T-helper 2 cell treated with Interferon-gamma antibody and Interleukin-4, amounts not matched to agents 5 μg/mL and 100 μg/mL, for 36 hours (primary cell): ENCODE measurements around the gene EMC8.
"Not testable (repeated sequence)": the region's sequence is repeated elsewhere in the genome, so short reads cannot be mapped to it uniquely, and the experiment has no call there.

Source experiments
- DNase-seq: peaks from one replicate; pipeline ENCODE4 v3.0.0; 2021; ENCODE audit warnings: low spot score
- H3K27ac Mint-ChIP-seq: one replicate; pipeline ENCODE4 v1.8.0; 2021; ENCODE audit warnings: mild to moderate bottlenecking, mixed read lengths
- H3K27me3 Mint-ChIP-seq: one replicate; pipeline ENCODE4 v1.8.0; 2021; ENCODE audit warnings: low read depth, mixed read lengths
- H3K36me3 Mint-ChIP-seq: one replicate; pipeline ENCODE4 v1.8.0; 2021; ENCODE audit warnings: low read depth, mixed read lengths
- H3K4me1 Mint-ChIP-seq: one replicate; pipeline ENCODE4 v1.8.0; 2021; ENCODE audit warnings: low read depth, mixed read lengths
- H3K4me3 Mint-ChIP-seq: one replicate; pipeline ENCODE4 v1.8.0; 2022; ENCODE audit warnings: mild to moderate bottlenecking, moderate library complexity, mixed read lengths
- H3K9me3 Mint-ChIP-seq: one replicate; pipeline ENCODE4 v1.8.0; 2021; ENCODE audit warnings: mixed read lengths

The EMC8 gene

DNA sequence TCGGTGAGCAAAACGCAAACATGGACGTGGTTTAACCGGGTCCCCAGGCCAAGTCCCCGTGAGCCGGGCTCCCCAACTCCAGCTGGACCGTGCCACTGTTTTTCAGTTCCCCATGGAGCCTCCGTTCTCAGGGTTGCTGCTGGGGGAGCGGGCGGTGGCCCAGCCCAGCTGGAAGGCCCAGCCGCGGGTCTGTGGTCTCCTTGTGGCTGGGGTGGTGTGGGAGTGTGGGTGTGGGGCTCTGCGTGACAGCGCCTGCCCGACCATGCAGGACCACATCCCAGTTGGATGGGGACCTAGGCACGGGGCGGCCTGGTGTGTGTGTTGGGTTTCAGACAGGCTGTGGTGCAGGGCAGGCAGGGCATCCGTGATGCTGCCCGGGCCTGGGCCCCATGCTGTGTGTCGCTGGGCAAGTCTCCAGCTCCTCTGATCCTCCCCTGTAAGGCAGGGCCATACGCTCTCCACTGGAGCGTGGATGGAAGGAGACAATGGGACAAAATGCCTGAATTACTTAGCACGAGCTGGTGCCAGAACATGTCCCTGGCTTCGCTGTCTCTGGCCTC lies 40.4 kb upstream of the EMC8 start:
- Mint-ChIP-seq H3K4me1 (no peaks in the 10 kb centered on the region), H3K9me3 (no peaks in the 10 kb centered on the region), H3K4me3 (no peak overlapping the region), H3K27me3 (peaks cover under 1% of the 10 kb centered on the region), H3K36me3 (no peaks in the 10 kb centered on the region), H3K27ac (no peak overlapping the region)
- no peak for DNase-seq

DNA sequence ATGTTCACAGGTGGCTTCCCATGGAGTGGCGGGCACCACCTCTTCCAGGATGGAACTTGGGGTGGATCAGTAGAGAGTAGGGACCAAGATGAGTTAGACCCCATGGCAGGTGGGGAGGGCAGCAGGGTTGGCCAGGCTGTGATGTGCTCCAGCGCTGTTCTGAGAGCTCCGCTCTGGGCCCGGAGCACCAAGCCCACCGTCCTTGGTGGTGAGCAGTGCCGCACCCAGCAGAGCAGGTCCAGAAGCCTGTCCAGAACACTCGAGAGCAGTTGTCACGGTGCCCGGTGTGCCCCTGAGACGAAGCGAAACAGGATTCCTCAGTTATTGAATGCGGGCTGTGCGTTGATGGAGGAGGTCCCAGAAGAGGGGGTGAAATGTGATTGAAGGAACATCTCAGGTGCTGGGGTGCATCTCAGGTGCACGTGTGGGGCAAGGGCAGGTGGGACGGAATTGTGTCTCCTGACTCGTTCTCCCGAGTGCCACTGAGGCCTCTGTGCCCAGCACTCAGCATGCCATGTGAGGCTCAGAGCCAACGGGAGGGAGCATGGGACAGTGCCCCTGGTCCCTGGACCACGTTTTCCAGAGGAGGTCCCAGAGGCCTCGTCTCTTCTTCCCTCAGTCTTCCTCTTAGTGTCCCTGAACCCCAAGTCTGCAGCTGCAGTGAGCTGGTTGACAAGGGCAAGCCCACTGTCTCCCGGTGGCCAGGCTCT lies 39.7 kb upstream of the EMC8 start:
- Mint-ChIP-seq H3K27ac (no peak overlapping the region), H3K4me3 (no peak overlapping the region), H3K36me3 (no peaks in the 10 kb centered on the region), H3K4me1 (no peaks in the 10 kb centered on the region), H3K9me3 (no peaks in the 10 kb centered on the region), H3K27me3 (no peaks in the 10 kb centered on the region)
- no peak for DNase-seq

DNA sequence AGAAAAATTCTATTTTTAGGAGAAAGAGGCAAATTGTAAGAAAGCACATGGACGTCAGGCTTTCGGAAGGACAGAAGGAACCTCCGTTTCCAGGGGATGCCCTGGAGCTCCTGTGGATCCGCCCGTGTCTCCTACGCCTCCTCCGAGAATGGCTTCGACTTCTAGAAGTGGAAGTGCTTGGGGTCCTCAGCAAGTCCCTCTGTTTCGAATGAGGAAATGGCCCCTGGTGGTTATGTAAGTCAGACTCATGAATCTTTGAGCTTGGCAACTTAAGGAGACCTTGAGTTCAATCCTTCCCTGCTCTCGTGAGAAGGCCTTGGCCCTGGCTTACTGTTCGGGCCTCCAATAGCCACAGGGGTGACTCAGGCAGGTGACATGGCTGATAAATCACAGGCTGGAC lies 39.0 kb upstream of the EMC8 start:
- Mint-ChIP-seq H3K9me3 (no peaks in the 10 kb centered on the region), H3K4me1 (no peaks in the 10 kb centered on the region), H3K27ac (no peak overlapping the region), H3K36me3 (no peaks in the 10 kb centered on the region), H3K27me3 (no peaks in the 10 kb centered on the region), H3K4me3 (no peak overlapping the region)
- DNase-seq, result no peak

DNA sequence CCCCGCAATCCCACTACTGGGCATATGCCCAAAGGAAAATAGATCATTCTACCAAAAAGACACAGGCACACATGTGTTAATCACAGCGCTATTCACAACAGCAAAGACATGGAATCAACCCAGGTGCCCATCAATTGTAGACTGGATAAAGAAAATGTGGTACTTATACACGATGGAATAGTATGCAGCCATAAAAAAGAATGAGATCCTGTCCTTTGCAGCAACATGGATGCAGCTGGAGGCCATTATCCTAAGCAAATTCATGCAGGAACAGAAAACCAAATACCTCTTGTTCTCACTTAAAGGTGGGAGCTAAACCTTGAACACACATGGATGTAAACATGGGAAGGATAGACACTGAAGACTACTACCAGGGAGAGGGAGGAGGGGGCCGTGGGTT lies 38.3 kb upstream of the EMC8 start:
- H3K4me3 Mint-ChIP-seq, H3K27ac Mint-ChIP-seq, H3K36me3 Mint-ChIP-seq, H3K27me3 Mint-ChIP-seq, H3K4me1 Mint-ChIP-seq, DNase-seq, H3K9me3 Mint-ChIP-seq: not testable (repeated sequence)

DNA sequence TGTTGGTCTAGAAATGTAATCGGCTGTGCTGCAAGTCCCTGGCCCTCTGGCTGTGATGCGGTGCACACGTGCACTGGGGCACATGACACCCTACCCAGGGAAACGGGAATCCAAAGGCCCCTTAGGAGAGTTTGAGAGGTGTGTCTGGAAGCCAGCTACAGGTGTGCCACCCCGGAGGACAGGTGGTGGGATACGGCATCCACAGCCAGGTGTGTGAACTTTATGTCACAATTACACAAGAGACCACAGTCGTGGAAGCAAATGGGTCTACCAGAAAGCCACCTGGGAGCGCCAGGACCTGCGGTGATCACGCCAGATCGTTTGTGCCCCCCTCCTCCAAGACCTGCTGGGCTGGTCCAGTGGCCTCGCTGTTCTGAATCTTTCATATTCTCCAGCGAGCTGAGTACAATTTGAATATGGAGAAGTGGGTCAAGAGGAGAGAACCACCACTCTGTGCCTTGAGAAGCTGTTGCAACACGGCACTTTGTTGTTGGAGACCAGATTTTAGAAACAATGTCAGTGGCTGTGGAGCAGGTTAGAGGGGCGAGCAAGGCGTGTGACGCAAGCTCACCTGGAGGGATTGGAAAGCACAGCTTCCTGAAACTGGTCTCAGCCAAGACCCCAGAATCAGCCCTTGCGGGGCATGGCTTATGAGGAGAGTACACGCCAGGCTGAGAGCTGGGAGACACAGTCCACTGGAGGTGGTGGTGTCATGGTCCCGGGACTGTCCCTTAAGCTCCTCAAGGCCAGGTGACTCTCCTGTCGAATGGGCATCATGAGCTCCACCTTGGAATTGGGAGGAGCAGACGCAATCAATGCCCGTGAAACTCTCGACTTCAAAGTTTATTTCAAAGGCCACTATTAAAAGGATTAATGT lies 37.6 kb upstream of the EMC8 start:
- Mint-ChIP-seq H3K4me3 (no peak overlapping the region), H3K9me3 (no peaks in the 10 kb centered on the region), H3K27me3 (peaks cover 2% of the 10 kb centered on the region), H3K4me1 (no peaks in the 10 kb centered on the region), H3K36me3 (no peaks in the 10 kb centered on the region), H3K27ac (no peak overlapping the region)
- no peak for DNase-seq

DNA sequence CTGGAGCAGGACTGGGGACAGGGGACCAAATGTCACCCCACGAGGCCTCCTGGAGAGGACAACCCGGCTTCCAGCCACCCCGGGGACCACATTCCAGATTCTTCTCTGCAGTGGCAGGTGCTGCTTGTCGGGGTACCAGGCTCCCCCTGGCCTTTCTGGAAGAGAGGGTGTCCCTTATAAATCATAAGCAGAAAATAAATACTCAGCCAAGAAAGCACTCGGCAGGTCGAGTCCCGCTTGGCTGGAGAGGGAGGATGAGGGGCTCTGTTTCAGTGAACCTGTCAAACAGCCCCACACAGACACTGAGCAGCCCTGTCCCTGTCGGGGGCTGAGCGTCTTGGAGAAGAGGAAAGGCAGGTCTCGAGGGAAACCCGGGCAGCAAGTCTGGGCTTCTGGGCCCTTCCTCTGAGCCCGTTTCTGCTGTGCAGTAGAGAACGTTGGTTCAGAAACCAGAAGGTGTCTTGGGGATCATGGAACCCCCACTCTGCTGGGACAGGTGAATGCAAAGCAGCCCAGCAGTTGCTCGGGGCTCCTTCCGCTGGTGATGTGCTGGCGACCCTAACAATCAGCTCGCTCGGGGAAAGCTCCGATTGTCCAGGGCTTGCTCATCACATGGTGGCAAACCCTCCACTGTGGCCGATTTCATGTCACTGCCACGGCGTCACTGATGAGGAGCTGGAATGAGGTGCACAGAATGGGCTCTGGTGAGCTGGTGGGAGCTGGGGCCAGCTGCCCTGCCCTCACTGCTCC lies 36.8 kb upstream of the EMC8 start:
- Mint-ChIP-seq H3K27ac (no peak overlapping the region), H3K27me3 (peaks cover 8% of the 10 kb centered on the region), H3K9me3 (no peaks in the 10 kb centered on the region), H3K4me1 (no peaks in the 10 kb centered on the region), H3K4me3 (no peak overlapping the region), H3K36me3 (no peaks in the 10 kb centered on the region)
- DNase-seq, result no peak

DNA sequence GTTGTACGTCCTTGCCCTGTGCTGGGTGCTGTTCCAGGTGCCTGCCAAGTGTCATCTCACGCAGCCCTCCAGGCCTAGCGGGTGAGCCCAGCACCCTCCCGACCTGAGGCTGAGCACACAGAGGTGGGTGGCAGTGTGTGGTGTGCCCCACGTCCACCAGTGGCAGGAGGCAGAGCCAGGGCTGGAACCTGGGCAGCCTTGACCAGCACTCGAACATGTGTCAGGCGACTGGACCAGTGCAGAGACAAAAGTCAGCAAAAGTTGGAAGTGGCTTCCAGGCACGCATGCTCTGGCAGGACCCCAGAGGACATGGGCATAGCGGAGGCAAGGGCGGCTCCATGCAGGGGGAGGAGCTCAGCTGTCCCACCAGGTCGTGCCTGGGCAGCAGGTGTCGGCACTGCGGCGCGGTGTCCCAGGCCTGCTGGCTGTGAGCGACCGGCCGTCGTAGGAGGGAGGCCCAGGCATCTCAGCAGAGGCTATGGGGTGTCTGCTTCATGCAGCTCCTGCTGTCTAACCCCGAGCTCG lies 35.9 kb upstream of the EMC8 start:
- Mint-ChIP-seq H3K4me3 (no peak overlapping the region), H3K36me3 (no peaks in the 10 kb centered on the region), H3K27me3 (peaks cover 8% of the 10 kb centered on the region), H3K27ac (no peak overlapping the region), H3K4me1 (no peaks in the 10 kb centered on the region), H3K9me3 (no peaks in the 10 kb centered on the region)
- DNase-seq, result no peak

DNA sequence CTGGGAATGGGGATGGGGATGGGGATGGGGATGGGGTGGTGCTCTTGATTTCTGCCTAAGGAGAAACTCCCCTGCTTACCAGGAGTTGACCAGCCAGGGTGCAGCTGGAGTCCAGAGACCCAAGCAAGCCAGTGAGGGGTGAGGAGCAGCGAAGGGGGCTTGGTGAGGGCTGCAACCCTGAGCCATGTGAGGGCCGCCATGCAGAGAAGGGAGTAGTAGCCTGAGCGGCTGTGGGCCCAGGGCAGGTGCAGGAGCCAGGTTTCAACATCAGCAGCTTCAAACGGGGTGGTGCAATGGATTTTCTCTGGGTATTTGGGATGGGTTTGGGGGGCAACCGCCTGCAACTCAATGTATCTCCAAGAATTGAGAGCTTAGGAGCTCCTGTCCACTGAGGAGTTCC lies 35.4 kb upstream of the EMC8 start:
- peaks cover 8% of the 10 kb centered on the region for H3K27me3 Mint-ChIP-seq
- H3K27ac Mint-ChIP-seq, result no peak overlapping the region
- no peaks in the 10 kb centered on the region for H3K4me1 Mint-ChIP-seq

DNA sequence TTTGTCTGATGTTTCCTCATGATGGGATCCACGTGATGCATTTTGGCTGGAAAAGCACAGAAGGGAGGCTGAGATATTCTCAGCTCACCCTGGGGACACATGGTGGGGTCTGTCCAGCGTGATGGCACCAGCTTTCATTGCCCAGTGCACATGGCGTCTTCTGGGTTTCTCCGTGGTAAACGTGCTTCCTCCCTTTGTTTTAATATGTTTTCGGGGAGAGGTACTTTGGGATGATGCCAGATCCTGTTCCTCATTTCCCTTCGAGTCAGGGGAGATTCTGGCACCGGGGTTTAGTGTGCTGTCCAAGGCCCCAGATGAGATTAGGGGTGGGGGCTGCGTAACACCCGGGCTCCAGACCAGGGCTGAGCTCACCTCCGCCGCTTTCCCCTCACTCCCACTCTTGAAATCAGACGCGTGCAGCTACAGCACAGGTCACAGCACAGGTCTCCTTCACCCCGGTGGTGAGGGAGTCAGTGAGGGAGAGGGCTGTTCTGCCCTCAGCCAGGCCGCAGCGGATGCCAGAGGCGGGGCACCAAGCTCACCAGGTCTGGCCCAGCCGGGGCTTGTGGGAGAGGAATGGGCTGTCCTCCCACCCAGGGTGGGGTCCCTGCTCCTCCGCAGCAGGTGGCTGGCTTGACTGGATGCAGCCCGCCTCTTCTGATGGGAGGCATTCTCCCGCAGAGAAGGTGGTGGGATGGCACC lies 34.0 kb upstream of the EMC8 start:
- Mint-ChIP-seq H3K27ac (no peak overlapping the region), H3K9me3 (no peaks in the 10 kb centered on the region), H3K36me3 (no peaks in the 10 kb centered on the region), H3K4me1 (no peaks in the 10 kb centered on the region), H3K4me3 (no peak overlapping the region), H3K27me3 (peaks cover 12% of the 10 kb centered on the region)
- no peak for DNase-seq

More for the DNA sequence above, 35.4 kb upstream of the EMC8 start:
- H3K36me3 Mint-ChIP-seq, result no peaks in the 10 kb centered on the region
- no peak for DNase-seq
- H3K9me3 Mint-ChIP-seq, result no peaks in the 10 kb centered on the region
- no peak overlapping the region for H3K4me3 Mint-ChIP-seq

DNA sequence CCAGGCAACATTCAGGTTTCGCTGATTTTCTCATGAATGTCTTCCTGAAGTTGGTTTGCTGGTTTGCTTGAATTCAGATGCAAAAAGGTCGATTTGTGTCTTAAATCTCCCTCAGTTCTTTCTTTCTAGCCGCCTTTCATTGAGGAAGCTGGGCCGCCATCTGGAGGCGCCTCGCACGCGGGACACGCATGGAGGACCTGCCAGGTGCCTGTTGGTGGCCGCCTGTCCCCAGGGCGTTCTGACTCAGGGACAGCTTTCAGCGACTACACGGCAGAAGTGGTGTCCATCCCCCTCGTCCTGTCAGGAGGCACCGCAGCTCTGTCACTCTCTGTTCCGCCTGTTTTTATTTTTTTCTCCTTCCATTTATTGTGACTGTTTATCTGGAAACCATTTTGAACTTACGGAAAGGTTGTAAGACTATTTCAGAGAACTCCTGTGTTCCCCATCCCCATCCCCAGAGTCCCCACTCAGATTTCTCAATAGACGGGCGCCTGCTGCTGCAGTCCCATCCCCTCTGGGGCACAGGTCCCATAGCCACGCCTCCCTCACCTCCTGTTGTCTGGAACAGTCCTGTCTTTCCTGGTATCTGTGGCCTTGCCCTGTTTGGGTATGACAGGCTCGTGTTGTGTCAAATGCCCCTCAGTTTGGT lies 33.4 kb upstream of the EMC8 start:
- Mint-ChIP-seq H3K27me3 (peaks cover 12% of the 10 kb centered on the region), H3K4me3 (no peak overlapping the region), H3K36me3 (no peaks in the 10 kb centered on the region), H3K9me3 (no peaks in the 10 kb centered on the region), H3K4me1 (no peaks in the 10 kb centered on the region), H3K27ac (no peak overlapping the region)
- DNase-seq, result no peak

DNA sequence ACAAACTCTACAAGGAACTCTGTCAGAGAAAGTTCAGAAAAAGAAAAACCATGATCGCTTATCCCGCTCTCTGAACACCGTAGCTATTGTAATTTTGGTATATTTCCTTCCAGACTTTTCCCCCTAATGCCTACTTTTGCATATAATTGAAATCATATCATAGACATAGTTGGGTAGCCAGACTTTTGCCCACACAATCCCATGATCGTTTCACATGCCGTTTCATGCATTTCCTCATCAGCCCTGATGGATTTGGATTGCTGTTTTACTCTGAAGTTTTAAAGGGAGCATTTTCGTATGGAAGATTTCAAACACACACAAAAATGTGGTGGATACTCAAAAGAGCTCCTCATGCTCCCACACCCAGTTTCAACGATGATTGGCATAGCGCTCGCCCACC lies 31.5 kb upstream of the EMC8 start:
- H3K4me3 Mint-ChIP-seq, result no peak overlapping the region
- no peaks in the 10 kb centered on the region for H3K4me1 Mint-ChIP-seq
- no peak for DNase-seq
- peaks cover 12% of the 10 kb centered on the region for H3K27me3 Mint-ChIP-seq
- no peak overlapping the region for H3K27ac Mint-ChIP-seq
- H3K36me3 Mint-ChIP-seq, result no peaks in the 10 kb centered on the region
- no peaks in the 10 kb centered on the region for H3K9me3 Mint-ChIP-seq

DNA sequence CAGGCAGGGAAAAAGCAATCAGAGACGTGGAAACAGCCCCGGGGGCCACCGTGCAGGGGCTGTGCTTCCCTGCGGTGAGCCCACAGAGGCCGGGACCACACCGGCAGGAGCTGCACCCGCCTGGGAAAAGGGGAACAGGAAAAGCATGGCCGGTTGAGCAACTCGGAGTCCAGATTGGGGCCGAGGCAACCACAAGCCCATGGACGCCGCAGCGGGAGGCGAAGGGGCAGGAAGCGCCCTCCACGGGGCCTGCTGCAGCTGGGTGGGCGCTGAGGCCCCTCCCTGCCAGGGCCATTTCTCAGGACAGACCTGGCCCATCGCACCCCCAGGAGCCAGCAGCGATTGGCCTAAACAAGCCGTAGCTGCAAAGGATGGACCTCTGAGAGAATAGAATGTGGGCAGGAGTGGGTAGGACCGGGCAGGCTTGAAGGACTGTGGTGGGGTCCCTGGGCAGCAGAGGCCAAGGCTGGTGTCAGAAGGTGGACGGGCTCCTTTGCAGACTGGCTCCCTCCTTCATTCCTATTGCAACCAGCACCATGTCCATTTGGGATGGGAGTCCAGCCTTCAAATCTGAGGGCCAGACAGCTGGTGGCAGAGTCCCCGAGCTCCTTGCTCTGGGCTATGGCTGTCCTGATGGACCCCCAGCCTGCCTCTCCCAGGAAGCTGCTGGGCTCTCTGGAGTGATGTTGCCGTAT lies 30.6 kb upstream of the EMC8 start:
- H3K4me3 Mint-ChIP-seq, result no peak overlapping the region
- no peaks in the 10 kb centered on the region for H3K36me3 Mint-ChIP-seq
- H3K27me3 Mint-ChIP-seq, result peaks cover 12% of the 10 kb centered on the region
- DNase-seq, result no peak
- H3K27ac Mint-ChIP-seq, result no peak overlapping the region
- H3K9me3 Mint-ChIP-seq, result no peaks in the 10 kb centered on the region
- H3K4me1 Mint-ChIP-seq, result no peaks in the 10 kb centered on the region
